ENCODE results near the gene CA5A.
"Not testable (repeated sequence)": the region's sequence is repeated elsewhere in the genome, so short reads cannot be mapped to it uniquely, and the experiment has no call there.

Gene CA5A

DNA sequence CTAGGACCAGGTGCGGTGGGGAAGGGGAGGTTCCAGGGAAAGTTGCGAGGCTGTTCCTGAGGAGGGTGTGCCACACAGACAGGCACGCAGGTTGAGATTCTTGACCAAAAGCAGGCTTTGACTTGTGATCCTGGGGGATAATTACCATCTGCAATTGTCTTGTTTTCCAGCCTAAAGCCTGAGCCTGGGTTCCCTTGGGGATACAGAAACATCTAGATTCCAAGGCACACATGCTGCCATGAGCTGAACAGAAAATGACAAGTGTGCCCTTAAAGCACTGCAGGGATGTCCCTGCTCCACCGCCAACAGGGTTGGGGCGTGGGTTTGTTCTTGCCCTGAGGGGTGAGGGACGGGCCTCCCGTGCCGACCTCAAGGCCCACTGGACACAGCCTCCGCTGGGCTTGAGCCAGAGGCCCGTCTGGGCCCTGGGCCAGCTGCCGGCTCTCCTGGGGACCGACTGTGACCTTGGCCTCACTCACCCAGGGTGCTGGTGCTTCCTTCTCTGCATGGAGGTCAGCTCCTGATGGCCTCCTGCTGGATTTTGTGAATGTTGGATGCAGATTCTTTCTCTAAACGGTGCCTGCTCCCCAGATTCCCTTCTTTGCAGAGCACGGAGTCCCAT, 14.0 kb downstream of the CA5A start:
- no peak for FAIRE-seq

DNA sequence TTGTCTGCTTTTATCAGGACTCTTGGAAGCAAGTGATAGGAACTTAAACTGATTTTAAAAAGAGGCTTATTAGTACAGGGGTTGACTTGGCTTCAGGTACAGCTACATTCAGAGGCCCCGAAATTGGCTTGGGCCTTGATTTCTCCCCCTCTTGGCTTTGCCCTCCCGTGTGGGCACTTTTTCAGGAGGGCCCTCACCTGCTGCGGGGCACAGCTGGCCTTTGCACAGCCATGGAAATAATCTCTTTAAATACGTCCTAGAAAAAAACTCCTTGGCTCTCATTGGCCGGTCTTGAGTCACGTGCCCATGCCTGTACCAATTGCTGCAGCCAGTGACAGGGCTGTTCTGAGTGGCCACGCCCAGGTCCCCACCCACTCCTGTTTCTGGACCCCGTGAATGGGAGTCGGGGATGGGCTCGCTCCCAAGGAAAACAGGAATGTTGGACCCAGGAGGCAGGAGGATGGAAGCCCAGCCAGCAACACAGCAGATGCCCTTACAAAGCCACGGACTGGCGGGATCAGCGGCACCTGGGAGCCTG, 15.0 kb downstream of the CA5A start:
- no peak for FAIRE-seq

DNA sequence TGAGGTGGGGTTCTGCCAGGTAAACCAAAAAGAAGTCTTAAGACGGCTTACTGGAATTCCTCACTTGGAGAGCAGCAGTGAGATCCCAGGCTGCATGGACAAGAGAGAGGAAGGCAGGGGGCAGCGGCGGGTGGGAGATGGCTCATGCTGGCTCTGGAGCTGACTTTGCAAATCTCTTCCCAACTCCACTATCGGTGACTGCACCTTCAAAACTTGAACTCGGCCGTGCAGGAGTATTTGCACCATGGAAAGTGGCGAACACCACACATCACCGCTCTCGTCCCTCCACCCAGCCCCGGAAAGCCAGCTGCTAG, 16.7 kb downstream of the CA5A start:
- no peak for FAIRE-seq

DNA sequence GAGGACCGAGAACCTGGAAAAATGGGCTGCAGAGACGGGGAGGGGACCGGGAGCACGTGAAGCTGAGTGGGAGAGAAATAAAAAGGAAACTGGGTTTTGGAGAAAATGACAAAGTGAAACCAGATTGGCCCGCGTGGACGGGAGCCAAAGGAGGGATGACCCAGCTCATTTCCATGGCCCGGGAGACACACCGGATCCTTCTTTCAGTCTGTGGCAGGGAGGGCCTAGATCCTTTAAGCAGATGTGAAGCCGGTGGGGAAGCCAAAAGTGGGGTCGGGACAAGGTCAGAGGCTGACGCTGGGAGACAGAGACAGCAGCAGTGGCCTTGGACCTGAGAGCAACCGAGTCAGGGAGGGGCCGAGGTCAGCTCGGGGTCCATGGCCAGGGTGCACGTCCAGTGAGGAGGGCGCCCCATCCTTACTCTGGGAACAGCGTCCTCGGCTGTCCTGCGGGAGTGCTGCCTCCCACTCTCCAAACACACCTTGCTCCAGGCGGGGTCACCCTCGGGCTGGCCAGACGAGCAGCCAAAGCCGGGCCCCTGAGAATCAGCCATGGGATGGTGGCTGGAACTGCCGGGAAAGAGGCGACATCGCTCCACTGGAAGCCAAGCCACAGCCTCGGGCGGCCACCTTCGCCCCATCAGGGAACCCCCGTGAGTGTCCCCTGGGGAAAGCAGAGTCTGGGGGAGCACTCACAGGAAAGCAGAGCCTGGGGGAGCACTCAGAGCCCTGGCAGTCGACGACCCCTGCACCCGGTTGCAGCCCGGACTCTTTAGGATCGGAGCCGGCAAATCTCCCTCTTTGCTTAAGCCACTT, 17.3 kb downstream of the CA5A start:
- no peak for FAIRE-seq

DNA sequence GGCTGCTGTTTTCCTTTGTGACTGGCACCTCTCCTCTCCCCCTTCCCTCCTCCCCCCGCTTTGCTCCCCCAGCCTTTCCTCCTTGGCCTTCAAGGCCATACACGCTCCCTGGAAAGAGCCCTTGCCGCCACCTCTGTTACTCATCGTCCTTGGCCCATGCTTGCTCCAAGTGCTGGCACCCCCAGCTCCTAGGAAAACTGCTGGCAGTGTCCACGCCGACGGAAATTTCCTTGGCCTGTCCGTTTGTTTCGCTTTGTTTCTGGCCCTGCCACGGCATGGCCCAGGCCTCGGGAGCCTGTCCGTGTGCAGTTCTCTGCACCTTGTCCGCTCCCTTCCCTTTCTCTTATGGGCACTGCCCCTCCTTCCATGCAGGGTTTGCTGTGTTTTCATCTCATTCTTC, 18.0 kb downstream of the CA5A start:
- no peak for FAIRE-seq

DNA sequence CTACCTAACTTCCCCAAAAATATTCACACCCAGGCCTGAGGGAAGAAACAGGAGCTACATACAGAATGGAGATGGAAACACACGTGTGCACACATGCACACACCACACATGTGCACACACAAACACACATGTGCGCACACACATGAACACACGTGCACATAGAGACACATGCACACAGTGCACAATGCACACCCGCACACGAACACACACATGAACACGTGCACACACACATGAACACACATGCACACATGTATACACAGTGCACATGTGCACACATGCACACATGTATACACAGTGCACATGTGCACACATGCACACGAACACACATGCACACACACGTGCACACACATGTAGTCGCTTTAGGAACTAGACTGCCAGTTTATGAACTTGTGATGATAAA, 18.8 kb downstream of the CA5A start:
- no peak for FAIRE-seq

DNA sequence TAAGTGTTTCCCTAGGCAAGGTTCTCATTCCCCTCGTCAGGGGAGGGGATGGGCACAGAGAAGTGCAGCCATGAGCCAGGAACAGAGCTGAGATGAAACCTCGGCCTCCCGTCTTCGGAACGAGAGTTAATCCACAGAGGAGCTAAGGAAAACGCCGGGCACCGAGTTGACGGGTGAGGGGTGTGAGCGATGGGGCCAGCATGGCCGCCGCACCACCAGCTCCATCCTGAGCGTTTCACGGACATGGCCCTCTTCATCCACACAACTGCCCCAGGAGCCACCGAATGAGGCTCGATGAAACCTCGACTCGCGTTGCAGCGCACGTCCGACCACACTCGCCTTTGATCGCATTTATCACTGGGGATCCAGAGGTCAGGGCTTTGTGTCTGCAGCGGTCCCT, 21.5 kb downstream of the CA5A start:
- no peak for FAIRE-seq

DNA sequence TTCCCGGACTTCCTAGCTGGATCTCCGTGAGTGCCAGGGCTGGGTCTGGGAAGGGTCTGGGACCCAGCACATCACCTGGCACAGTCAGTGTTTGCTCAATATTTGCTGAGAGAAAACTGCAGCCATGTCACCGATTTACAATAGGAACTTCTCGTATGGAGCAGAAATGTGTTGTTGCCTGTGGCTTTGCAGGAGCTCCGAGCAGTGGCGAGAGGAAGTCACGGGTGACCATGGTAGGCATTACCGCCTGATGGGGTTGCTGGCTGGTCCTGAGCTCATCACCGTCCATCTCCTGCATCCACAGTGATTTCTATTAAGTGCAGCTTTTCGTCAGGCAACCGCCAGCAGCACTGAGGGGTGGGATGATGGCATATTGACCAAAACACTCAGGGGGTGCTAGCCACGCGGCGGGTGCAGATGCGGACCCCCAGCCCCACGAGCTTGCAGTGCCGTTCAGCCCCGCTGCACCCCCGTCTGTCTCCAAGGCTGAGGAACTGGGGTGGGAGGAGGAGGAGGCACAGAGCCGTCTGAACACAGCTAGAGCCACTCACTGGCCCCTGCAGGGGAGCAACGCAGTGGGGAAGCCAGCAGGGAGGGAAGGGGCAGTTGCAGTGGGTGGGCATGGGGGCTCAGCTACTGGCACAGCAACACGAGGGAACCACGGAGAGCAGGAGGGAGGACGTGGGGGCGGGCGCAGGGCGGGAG, 22.2 kb downstream of the CA5A start:
- FAIRE-seq, result not testable (repeated sequence)

DNA sequence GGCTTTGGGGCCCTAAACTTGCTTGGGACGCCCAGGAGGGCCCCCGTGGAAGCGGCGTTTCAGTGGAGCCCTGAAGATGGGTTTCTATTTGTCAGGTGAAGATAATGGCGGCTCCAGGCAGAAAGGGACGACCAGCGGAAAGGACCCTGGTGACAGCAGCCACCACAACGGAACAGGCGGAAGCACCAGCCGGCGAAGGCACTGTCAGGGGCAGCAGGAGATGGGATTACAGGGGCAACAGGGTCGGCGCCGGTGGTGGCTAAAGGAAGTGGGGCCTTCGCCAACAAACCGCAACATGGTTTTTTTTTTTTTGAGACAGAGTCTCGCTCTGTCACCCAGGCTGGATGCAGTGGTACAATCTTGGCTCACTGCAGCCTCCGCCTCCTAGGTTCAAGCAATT, 23.6 kb downstream of the CA5A start:
- FAIRE-seq, result not testable (repeated sequence)

DNA sequence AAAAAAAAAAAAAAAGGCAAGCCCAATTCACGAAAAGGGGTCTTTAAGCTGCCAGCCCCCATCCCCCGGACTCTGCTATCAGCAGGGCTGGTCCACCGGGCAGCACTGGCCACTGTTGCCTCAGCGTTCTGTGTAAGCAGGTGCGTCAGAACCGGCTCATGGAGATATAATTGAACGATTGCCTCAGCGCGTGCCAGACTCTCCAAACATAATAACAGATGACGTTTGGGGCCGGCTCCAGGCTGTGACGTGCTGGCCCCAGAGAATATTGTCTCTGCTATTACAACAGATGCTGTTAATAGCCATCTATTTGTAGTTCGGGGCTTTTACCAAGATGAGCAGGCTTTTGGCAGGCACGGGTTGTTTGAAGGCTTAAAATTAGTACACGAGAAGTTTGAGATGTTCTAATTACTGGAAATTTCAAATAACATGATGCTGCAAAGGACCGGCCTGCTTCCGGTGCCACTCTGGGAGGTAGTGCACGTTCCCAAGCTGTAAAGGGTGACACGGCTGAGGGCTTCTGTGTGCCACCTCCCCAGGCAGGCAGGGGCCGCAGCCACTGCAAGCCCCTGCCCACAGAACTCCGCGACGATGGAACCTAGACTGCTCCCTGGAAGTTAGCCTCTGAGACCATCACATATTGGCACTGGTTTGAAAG, 25.1 kb downstream of the CA5A start:
- FAIRE-seq, result peak; percentile 97

DNA sequence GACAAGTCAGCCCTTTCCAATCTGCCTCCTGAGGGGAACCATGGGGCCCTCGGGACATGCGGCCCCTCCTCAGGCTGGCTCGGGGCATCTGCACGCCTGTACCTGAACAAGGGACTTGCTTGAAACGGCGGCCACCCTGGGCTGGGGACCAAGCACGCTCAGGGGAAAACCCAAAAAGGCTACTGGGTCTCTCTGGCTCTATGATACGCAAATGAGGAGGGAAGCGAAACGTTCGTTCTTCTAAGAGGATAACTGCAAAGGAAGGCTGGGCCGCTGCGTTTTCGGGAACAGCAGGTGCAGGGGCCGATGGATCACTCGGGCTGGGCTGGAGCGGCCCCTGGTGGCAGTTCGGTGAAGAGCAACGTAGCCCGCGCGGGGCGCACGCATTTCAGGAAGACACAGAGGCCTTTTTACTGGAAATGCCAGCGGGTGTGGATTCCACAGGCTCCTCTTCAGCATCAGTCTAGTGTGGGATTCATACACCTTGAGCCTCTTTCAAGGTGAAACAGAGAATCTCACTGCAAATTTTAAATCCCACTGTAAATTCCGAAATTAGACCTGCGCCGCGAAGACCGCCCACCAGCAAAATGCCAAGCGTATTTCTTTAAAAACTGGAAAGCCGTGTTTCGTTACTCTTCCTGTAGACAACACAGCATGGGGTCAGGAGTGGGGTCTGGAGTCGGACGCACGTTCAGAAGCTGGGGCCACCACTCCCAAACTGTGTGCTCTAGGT, 27.0 kb downstream of the CA5A start:
- not testable (repeated sequence) for FAIRE-seq

DNA sequence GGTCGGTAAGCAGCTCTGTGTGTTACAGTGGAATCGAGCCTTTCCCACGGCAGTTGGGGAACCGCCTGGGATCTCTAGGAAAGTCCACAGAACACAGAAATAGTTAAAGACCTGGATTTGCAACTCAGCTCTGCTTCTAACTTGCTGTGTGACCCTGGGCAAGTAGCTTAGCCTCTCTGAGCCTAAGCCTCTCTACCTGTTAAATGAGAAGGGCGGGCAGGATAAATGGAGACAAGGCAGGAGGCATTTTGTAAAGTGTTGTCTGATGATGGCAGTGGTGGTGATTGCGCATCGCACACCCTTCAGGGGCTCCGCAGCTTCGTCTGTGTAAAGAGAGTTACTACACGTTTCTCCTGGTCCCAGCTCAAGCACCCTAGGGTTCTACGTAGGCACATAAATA, 28.2 kb downstream of the CA5A start:
- FAIRE-seq, result not testable (repeated sequence)

DNA sequence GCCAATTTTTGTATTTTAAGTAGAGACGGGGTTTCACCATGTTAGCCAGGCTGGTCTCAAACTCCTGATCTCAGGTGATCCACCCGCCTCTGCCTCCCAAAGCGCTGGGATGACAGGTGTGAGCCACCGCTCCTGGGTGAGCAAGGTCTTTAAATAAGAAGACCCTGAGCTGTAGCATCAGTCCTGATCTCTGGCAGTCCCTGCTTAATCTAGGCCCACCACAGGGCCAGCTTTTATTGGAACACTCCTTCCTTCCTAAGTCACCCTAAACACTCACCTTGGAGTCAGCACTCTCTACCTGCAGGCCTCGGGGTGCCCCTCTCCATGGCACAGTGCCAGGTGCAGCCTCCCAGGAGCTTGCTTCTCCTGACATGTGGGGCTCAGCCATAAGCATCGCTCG, 30.8 kb downstream of the CA5A start:
- not testable (repeated sequence) for FAIRE-seq

DNA sequence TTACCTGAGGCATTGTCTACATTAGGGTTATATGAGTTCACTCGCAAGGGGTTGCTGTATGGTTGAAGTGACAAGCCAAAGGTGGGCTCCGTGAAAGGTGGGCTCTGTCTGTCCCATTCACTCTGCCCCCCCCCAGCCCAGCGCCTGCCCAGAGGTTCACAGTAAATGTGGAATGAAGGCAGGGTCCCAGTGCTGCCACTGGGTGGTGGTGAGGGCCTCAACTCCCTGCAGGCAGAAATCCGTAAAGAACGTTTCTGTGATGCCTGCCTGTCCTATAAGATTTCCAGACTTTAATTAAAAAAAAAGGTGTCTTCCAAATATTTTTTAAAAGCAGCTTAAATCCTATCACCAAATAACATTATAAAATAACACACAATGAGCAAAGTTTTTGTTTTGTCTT, 31.4 kb downstream of the CA5A start:
- FAIRE-seq, result not testable (repeated sequence)

DNA sequence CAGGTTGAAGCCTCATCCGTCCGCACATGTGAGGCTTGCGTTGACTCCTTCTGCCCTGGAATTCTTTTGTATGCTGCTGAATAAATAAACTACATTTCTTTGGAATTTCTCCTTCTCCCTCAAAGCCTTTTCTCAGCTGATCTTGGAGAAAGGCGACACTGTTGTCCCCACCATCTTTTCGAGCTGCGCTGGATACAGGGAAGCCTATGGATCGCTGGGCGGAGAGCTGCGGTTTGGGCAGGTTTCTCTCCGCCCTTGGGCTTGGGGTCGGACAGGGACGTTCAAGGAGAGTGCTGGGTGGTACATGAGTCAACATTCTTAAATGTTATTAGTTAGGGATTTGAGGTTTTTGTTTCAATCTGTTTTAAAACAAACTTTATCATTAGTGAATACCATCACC, 35.8 kb downstream of the CA5A start:
- FAIRE-seq, result not testable (repeated sequence)

DNA sequence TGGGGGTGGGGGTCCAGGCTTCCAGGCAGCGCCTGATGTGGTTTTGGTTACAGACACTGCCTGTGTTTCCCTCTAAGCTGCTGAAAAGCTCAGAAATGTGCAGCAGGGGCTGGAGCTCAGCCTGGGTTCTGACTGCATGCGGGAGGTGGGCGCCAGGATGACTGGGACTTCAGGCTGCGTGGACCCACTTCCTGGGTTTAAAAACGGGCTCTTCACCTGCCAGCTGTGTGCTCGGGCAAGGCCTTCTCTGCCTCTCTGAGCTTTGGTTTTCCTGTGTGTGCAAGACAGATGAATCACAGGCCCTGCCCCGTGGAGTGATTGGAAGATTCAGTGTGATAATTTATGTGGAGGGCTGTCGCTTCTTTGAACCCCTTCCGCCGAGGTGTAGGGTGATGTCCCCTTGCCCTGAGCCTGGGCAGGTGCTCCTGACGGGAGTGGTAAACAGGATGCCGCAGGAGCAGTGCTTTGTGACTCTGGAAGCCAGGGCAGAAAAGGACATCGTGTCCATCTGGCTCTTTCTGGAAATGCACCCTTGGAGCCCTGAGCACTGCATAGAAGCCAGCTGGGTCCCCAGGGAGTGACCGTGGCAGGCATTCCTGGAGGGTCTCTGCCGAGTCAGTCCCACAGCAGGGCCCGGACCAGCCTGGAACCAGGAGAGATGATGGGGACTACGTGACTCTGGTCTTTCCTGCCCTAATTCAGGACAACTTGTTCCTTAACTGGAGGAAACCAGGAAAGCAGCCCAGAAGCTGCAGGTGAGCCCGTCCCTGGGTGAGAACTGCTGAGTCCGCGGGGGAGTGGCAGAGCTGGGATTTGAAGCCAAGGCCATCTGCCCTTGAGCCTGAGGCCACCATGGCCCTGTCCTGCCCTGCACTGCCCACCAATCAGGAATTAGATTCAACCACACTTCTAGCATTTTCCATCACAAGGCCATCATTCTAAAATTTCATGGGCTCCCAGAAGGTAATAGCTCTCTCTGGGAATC, 38.5 kb downstream of the CA5A start:
- no peak for FAIRE-seq

DNA sequence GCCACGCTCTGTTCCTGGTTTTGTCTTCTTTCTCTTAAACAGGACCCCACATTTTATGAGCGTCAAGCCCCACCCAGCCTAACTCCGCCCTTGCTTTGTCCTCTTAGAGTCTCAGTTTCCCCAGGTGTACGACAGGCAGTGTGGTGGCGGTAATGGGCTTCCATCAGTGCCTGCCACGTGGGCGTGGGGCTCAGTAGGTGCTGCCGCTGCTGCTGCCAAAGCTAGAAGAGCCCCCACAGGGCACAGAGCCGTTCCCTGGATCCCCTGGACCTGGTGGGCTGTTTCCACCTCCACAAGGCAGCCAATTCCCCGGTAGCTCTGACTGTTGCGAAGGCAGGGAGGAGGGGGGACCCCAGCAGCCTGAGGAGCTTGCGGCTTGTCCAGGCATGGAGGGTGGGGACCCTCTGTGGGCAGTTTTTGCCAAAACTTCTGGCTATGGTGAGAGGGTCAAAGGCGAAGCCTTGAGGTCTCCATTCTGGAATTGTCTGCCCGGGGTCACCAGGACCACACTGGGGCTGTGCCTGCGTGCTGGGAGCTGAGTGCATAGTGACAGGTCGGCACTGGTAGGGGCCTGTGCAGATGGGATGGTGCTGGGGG, 39.3 kb downstream of the CA5A start:
- not testable (repeated sequence) for FAIRE-seq

DNA sequence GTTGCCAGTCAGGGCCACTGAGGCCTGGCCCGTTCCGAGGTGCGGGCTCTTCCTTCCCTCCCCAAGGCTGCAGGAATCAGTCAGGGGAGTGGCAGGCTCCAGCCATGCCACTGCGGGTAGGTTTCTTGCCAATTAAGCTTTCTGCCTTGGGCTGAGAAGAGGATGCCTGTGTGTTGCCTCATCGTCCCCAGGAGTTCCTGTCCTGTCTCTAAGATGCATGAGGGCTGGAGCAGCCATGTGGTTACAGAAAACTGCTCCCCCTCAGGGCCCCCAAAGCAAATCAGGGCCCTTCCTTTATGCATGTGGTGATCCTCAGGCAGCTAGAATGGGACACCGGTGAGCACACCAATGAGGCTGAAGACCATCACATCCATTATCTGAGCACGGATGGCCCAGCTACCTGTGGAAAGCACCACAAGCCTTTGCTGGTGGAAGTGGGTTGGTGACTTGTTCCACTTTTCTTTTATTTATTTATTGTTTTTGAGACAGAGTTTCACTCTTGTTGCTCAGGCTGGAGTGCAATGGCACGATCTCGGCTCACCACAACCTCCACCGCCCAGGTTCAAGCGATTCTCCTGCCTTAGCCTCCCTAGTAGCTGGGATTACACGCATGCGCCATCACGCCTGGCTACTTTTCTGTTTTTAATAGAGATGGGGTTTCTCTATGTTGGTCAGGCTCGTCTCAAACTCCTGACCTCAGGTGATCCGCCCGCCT, 40.0 kb downstream of the CA5A start:
- not testable (repeated sequence) for FAIRE-seq

DNA sequence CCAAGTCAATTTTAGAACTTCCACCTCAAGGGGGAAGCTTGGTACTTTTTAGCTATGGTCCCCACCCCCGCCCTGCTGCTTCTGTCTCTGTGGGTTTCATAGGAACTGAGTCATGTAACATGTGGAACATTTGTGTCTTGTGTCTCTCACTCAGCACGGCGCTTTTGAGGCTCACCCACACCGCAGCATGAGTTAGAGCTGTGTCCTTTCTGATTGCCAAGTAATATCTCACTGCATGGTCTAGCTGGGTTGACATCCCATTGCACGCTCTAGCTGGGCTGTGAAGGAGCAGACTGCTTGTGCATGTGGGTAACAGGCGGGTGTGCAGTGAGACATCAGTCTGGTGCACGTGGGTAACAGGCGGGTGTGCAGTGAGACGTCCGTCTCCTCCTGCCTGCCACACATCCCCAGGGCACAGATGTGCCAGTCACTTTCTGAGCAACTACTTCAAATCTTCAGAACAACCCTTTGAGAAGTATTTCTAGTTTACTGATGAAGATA, 40.6 kb downstream of the CA5A start:
- no peak for FAIRE-seq

DNA sequence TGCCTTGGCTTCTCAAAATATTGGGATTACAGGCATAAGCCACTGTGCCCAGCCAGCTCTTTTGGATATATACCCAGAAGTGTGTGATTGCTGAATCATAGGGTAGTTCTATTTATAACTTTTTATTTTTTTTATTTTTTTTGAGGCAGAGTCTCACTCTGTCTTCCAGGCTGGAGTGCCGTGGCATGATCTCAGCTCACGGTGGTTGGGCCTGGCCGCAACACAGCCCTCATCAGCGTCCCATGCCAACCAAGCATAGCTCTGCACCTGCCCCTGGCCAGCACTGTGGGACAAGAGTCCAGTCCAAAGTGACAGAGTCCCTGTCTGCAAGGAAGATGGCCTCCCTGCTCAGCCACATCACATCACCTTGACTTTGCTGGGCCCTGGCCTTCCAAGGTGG, 42.3 kb downstream of the CA5A start:
- FAIRE-seq, result not testable (repeated sequence)
